ENCODE measurements around the gene RASGRF1.

DNA sequence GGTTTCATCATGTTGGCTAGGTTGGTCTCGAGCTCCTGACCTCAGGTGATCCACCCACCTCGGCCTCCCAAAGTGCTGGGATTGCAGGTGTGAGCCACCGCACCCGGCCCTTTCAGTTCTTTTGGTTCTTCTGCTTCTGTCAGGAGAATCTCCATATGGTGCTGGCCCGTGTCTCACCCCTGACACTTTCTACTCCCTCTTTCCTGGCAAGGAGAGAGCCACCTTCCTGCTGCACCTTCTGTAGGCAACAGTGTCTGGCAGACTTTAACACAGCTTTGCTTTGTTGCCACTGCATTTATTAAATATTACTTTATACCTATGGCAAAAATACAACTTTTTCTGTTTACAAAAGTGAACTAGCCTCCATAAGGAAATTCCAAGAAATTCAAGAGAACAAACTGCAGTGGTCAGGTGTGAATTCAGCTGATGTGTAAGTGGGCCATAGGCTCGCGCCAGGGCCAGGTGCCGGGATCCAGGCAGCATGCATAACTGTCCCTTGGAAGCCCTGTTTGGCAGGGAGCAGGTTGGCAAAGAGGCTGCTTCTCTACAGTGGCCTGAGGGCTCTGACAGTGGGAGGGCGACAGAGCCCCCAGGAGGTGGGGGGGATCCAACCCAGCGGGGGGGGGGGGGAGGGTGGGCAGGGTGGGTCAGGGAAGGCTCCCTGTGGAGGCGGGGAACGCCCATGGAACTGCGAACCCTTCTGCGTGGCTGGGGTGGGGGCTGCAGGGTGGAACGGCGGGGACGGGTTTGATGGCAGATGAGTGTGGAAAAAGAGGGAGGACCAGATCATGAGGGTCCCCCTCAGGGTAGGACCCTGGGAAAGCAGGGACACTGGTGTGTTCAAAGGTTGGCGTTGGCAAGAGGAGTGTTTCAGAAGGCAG, 166.9 kb downstream of the RASGRF1 start:
- TF ChIP-seq CTCF (IDR thresholded peaks at IDR 0.05) (no peak), POLR2A (IDR thresholded peaks at IDR 0.05) (no peak), EP300 (IDR thresholded peaks at IDR 0.05) (no peak)
